ENCODE data around the gene LAMA2.
"Not testable (repeated sequence)": the region's sequence is repeated elsewhere in the genome, so short reads cannot be mapped to it uniquely, and the experiment has no call there.

The LAMA2 gene

GRCh38 chr6:129073051-129073450 is 190.1 kb downstream of the LAMA2 start:
- DNase-seq (ENCODE audit: low read depth in 2 of 2), result no peak

- DNase-seq (ENCODE audit: low read depth in 2 of 2), result no peak
These were observed 190.9 kb downstream of the LAMA2 start for GRCh38 chr6:129073691-129074395.

- no peak for DNase-seq (ENCODE audit: low read depth in 2 of 2)
These were observed 201.5 kb downstream of the LAMA2 start for GRCh38 chr6:129084406-129084805.

GRCh38 chr6:129088481-129088880 is 205.5 kb downstream of the LAMA2 start:
- DNase-seq (ENCODE audit: low read depth in 2 of 2), result not testable (repeated sequence)

GRCh38 chr6:129089357-129089756 is 206.4 kb downstream of the LAMA2 start:
- DNase-seq (ENCODE audit: low read depth in 2 of 2), result no peak

- no peak for DNase-seq (ENCODE audit: low read depth in 2 of 2)
These were observed 211.2 kb downstream of the LAMA2 start for GRCh38 chr6:129094147-129094546.

GRCh38 chr6:129096651-129097290 is 213.8 kb downstream of the LAMA2 start:
- no peak for DNase-seq (ENCODE audit: low read depth in 2 of 2)

- no peak for DNase-seq (ENCODE audit: low read depth in 2 of 2)
These were observed 215.2 kb downstream of the LAMA2 start for GRCh38 chr6:129098061-129098553.

GRCh38 chr6:129099696-129100095 is 216.8 kb downstream of the LAMA2 start:
- no peak for DNase-seq (ENCODE audit: low read depth in 2 of 2)

GRCh38 chr6:129100164-129100563 is 217.2 kb downstream of the LAMA2 start:
- no peak for DNase-seq (ENCODE audit: low read depth in 2 of 2)

- DNase-seq (ENCODE audit: low read depth in 2 of 2), result no peak
These were observed 219.8 kb downstream of the LAMA2 start for GRCh38 chr6:129102741-129103140.

GRCh38 chr6:129104131-129104530 is 221.2 kb downstream of the LAMA2 start:
- DNase-seq (ENCODE audit: low read depth in 2 of 2), result no peak

GRCh38 chr6:129104560-129104959 is 221.6 kb downstream of the LAMA2 start:
- DNase-seq (ENCODE audit: low read depth in 2 of 2), result no peak

GRCh38 chr6:129105035-129105434 is 222.1 kb downstream of the LAMA2 start:
- DNase-seq (ENCODE audit: low read depth in 2 of 2), result no peak

GRCh38 chr6:129105793-129106192 is 222.9 kb downstream of the LAMA2 start:
- no peak for DNase-seq (ENCODE audit: low read depth in 2 of 2)

GRCh38 chr6:129108337-129108736 is 225.4 kb downstream of the LAMA2 start:
- no peak for DNase-seq (ENCODE audit: low read depth in 2 of 2)

- DNase-seq (ENCODE audit: low read depth in 2 of 2), result no peak
These were observed 227.9 kb downstream of the LAMA2 start for GRCh38 chr6:129110690-129111343.

- no peak for DNase-seq (ENCODE audit: low read depth in 2 of 2)
These were observed 228.4 kb downstream of the LAMA2 start for GRCh38 chr6:129111346-129111745.

- DNase-seq (ENCODE audit: low read depth in 2 of 2), result no peak
These were observed 228.9 kb downstream of the LAMA2 start for GRCh38 chr6:129111853-129112252.

- no peak for DNase-seq (ENCODE audit: low read depth in 2 of 2)
These were observed 229.7 kb downstream of the LAMA2 start for GRCh38 chr6:129112591-129112990.

- no peak for DNase-seq (ENCODE audit: low read depth in 2 of 2)
These were observed 230.7 kb downstream of the LAMA2 start for GRCh38 chr6:129113637-129114036.

- no peak for DNase-seq (ENCODE audit: low read depth in 2 of 2)
These were observed 231.9 kb downstream of the LAMA2 start for GRCh38 chr6:129114636-129115391.

Measured in stimulated activated CD4-positive, alpha-beta T cell treated with anti-CD3 and anti-CD28 coated beads, Interleukin-1b, Interleukin-23, amount 100 ng/mL, for 4 hours (primary cell).